ENCODE data around the gene PPP1R14B. TPM values are rescaled to one million over a fixed set of nuclear protein-coding genes. Genes with fewer than 3 reads are reported as not detected.

PPP1R14B gene
- total and polyA plus RNA-seq, 9 donors, result 15.1 to 71.3 (median 52.3) TPM

DNA sequence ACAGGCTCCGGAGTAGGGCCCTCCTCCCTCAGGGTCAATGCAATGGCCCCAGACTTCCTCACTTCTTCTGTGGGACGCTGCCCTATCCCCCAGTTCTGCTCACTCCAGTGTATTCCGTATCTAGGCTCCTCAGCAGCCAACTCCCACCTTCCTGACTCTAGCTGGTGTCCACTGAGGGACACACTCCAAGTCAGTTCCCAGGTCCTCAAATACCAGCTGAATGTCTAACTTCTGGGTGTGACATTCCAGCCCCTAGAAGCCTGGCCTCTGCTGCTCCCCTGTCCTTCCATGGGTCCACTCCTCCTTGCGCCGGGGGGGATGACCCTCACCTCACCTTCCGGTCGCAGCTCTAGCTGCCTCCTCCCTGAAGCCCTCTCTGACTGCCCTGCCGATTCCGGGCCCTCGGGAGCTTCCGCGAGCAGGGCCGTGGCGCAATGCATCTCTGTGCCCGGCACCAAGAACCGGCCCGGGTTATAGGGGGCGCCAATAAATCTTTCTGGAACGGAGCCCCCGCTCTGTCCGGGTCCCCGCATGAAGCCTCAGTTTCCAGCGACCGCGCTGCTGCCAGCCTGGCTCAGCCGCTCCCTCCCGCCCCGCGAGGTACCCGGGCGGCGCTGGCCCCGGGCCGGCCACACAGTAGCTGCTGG is 22.3 kb upstream of the PPP1R14B start:
- Histone ChIP-seq H3K27ac (peak overlapping the region; percentile 69 to 90), H3K4me3 (peak overlapping the region; percentile 75), H3K4me1 (ENCODE audit: insufficient read depth) (peaks cover 9% of the 10 kb centered on the region), H3K36me3 (no peaks in the 10 kb centered on the region), H3K9me3 (no peaks in the 10 kb centered on the region), H3K27me3 (no peaks in the 10 kb centered on the region)
- DNase-seq, result peak in 4 of 5 donors; percentile 68 to 83 (median 75)
- TF ChIP-seq, protein P1, sequence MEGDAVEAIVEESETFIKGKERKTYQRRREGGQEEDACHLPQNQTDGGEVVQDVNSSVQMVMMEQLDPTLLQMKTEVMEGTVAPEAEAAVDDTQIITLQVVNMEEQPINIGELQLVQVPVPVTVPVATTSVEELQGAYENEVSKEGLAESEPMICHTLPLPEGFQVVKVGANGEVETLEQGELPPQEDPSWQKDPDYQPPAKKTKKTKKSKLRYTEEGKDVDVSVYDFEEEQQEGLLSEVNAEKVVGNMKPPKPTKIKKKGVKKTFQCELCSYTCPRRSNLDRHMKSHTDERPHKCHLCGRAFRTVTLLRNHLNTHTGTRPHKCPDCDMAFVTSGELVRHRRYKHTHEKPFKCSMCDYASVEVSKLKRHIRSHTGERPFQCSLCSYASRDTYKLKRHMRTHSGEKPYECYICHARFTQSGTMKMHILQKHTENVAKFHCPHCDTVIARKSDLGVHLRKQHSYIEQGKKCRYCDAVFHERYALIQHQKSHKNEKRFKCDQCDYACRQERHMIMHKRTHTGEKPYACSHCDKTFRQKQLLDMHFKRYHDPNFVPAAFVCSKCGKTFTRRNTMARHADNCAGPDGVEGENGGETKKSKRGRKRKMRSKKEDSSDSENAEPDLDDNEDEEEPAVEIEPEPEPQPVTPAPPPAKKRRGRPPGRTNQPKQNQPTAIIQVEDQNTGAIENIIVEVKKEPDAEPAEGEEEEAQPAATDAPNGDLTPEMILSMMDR (IDR thresholded peaks at IDR 0.05), result no peak
- TF ChIP-seq EP300 (IDR thresholded peaks at IDR 0.05) (no peak), POLR2A (IDR thresholded peaks at IDR 0.05) (no peak)
- intact Hi-C loops (cut with DNase I), result loop anchor here in 2 of 4 donors (10.0 kb wide), 1 partner anchor 64 kb away; the partner anchor contains the start of gene FERMT3 (in 2 of the 2)
- WGBS, 3 donors, result 0% methylated on average over 28 to 34 of the region's 34 CpGs

DNA sequence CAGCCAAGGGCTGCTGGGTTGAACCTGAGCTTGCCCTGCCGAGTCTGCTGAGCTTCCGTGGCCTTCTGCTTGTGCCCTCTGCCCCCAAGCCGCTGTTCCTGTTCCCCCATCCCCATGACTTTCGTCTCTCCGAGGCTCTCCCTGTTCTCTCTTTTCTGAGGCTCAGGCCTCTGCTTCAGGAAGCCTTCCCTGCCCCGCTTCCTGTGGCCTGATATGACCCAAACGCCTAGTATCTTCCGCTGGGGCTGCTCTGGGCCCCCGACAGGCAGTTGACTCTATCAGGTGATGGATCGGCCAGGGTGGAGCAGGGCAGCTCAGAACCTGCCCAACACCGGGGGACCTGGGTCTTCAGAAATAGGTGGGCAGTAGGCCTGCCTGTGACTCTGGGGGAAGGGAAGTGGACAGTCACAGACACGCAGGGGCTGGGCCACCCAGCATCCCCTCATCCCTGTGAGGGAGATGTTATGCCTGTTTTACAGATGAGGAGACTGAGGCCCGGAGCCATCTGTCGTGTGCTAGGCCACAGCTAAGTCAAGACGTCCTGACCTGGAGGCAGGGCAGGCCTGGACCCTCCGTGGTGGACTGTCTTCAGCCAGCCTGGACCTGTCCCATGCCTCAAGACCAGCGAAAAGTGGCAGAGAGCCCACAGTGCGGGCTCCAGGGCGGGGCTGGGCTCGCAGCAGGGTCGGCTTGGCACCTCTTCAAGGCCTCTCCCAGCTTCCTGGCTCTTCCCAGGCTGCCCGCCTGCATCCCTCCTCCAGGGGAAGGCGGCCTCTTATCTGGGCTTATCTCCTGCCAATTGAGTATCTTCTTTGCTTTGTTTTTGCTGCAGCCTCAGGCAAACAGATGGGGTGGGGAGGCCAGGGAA is 21.5 kb upstream of the PPP1R14B start:
- WGBS, 3 donors, result 17 to 29% (median 19%) methylated on average over 21 to 23 of the region's 23 CpGs
- TF ChIP-seq, protein P1 (IDR thresholded peaks at IDR 0.05), result peak in 1 of 3 donors; percentile 18
- no peak for TF ChIP-seq POLR2A (IDR thresholded peaks at IDR 0.05)
- H3K9me3 ChIP-seq, result no peaks in the 10 kb centered on the region
- H3K27me3 ChIP-seq, result no peaks in the 10 kb centered on the region
- H3K4me1 ChIP-seq (ENCODE audit: insufficient read depth), result peaks cover 9% of the 10 kb centered on the region
- H3K4me3 ChIP-seq, result peak overlapping the region; percentile 75
- peak; percentile 82 to 93 (median 90) for DNase-seq
- H3K36me3 ChIP-seq, result no peaks in the 10 kb centered on the region
- H3K27ac ChIP-seq, result peak overlapping the region; percentile 13 to 90
- intact Hi-C loops (cut with DNase I), result loop anchor here in 2 of 4 donors (10.0 kb wide), 1 partner anchor 63 kb away; the partner anchor contains the start of gene FERMT3 (in 2 of the 2)

DNA sequence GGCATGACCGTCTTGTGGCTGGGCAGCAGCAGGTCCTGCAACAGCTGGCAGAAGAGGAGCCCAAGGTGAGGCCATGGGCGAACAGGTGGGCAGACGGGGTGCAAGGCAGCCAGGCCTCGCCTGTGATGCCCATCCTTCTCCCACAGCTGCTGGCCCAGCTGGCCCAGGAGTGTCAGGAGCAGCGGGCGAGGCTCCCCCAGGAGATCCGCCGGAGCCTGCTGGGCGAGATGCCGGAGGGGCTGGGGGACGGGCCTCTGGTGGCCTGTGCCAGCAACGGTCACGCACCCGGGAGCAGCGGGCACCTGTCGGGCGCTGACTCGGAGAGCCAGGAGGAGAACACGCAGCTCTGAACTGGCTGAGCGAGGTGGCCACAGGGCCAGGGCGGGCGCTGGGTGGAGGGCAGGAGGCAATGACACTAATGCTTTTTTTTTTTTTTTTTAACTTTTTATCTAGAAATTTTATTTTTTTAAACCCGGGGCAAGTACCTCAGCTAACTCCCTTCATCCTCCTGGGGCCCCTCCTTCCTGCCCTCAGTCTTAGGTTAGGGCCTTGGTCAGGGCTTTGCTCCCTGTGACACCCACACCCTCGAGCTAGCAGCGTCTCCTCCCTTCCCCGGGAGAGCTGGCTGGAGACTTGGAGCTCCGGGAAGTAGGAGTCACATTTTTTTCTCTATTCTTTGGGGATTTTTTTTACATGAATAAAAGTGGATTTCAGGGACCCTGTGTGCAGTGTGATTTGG is 20.6 kb upstream of the PPP1R14B start:
- Histone ChIP-seq H3K27ac (peak overlapping the region in 1 of 2 donors; percentile 90), H3K4me1 (ENCODE audit: insufficient read depth) (peaks cover 9% of the 10 kb centered on the region), H3K27me3 (no peaks in the 10 kb centered on the region), H3K4me3 (no peak overlapping the region), H3K36me3 (no peaks in the 10 kb centered on the region), H3K9me3 (no peaks in the 10 kb centered on the region)
- DNase-seq, result peak in 3 of 5 donors; percentile 55 to 66 (median 66)
- TF ChIP-seq, protein P1 (IDR thresholded peaks at IDR 0.05), result no peak
- no peak for TF ChIP-seq POLR2A (IDR thresholded peaks at IDR 0.05)
- no peak for TF ChIP-seq EP300 (IDR thresholded peaks at IDR 0.05)
- WGBS, 3 donors, result 70 to 71% (median 70%) methylated on average over 27 of the region's 27 CpGs
- intact Hi-C loops (cut with DNase I), result loop anchor here in 2 of 4 donors (10.0 kb wide), 1 partner anchor 63 kb away; the partner anchor contains the start of gene FERMT3 (in 2 of the 2)

DNA sequence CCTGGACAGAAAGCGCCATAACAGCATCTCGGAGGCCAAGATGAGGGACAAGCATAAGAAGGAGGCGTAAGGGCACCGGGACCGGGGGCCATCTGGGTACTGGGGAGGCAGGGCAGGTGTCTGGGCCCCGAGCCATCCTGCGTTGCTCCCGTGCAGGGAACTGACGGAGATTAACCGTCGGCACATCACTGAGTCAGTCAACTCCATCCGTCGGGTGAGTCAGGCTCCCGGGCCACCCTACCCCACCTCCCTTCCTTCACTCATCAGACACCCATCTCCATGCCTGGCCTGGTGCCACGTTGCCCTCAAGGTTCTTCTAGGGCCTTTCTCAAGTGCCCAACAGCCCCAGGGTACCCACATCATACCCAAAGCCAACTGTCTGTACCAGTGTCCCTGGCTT is 19.6 kb upstream of the PPP1R14B start:
- Histone ChIP-seq H3K4me3 (no peak overlapping the region), H3K27me3 (no peaks in the 10 kb centered on the region), H3K27ac (no peak overlapping the region), H3K9me3 (no peaks in the 10 kb centered on the region), H3K4me1 (ENCODE audit: insufficient read depth) (peaks cover 9% of the 10 kb centered on the region), H3K36me3 (no peaks in the 10 kb centered on the region)
- intact Hi-C loops (cut with DNase I), result loop anchor here in 2 of 4 donors (10.0 kb wide), 1 partner anchor 62 kb away; the partner anchor contains the start of gene FERMT3 (in 2 of the 2)
- TF ChIP-seq, protein P1 (IDR thresholded peaks at IDR 0.05), result no peak
- 86 to 91% (median 90%) methylated on average over 15 of the region's 15 CpGs for WGBS, 3 donors
- peak in 3 of 5 donors; percentile 35 to 64 (median 53) for DNase-seq

All from ovary (tissue), 9 donors.